HepG2 (cell line): ENCODE measurements around the gene RHBG. TPM values are rescaled to one million over a fixed set of nuclear protein-coding genes. Genes with fewer than 3 reads are reported as not detected.

Experiments used
- BCL6 ChIP-seq: IDR thresholded peaks from 2 replicates; pipeline ENCODE4 v1.6.1; 2016; ENCODE audit warnings: missing genetic modification reagents, missing compliant biosample characterization
- CCDC6 ChIP-seq: sonication (generic); formaldehyde crosslinking; IDR thresholded peaks from 2 replicates; pipeline ENCODE4 v1.8.1; 2022; ENCODE audit warnings: mild to moderate bottlenecking, missing genetic modification reagents, moderate library complexity
- EZH2 ChIP-seq: conservative IDR thresholded peaks from 2 replicates; pipeline ENCODE4 v1.6.1; 2012; ENCODE audit warnings: mild to moderate bottlenecking, low read depth, low read length, moderate library complexity
- FOXK2 ChIP-seq: fragments of 450-650 bp; IDR thresholded peaks from 2 replicates; pipeline ENCODE4 v1.6.1; 2016
- FOXP4 ChIP-seq: sonication (generic); formaldehyde crosslinking; IDR thresholded peaks from 2 replicates; pipeline ENCODE4 v1.4.0; 2020; ENCODE audit warnings: missing genetic modification reagents
- ISX ChIP-seq: sonication (generic); formaldehyde crosslinking; conservative IDR thresholded peaks from 2 replicates; pipeline ENCODE4 v1.5.0; 2020; ENCODE audit warnings: missing genetic modification reagents
- MIXL1 ChIP-seq: IDR thresholded peaks from 2 replicates; pipeline ENCODE4 v1.6.1; 2016
- POGK ChIP-seq: sonication (generic); formaldehyde crosslinking; conservative IDR thresholded peaks from 2 replicates; pipeline ENCODE4 v1.8.0; 2022; ENCODE audit warnings: mild to moderate bottlenecking, moderate library complexity, missing genetic modification reagents
- SALL1 ChIP-seq: sonication (generic); formaldehyde crosslinking; IDR thresholded peaks from 2 replicates; pipeline ENCODE4 v1.8.0; 2022; ENCODE audit warnings: mild to moderate bottlenecking, missing genetic modification reagents
- U2AF1 ChIP-seq: fragments of 200-400 bp; formaldehyde crosslinking; optimal IDR thresholded peaks from 2 replicates; pipeline ENCODE3; 2017; ENCODE audit warnings: mild to moderate bottlenecking, low read depth, low read length
- WIZ ChIP-seq: sonication (generic); formaldehyde crosslinking; IDR thresholded peaks from 2 replicates; pipeline ENCODE4 v1.5.1; 2020; ENCODE audit warnings: mild to moderate bottlenecking, missing genetic modification reagents
- XRCC5 ChIP-seq: fragments of 200-400 bp; formaldehyde crosslinking; optimal IDR thresholded peaks from 2 replicates; pipeline ENCODE3; 2017; ENCODE audit warnings: mild to moderate bottlenecking, low read length
- YY1 ChIP-seq: IDR thresholded peaks from 2 replicates; pipeline ENCODE4 v1.6.1; 2011; ENCODE audit warnings: low read length, low read depth, moderate library complexity, mild to moderate bottlenecking; ENCODE audit not compliant: insufficient read depth, insufficient replicate concordance
- ZBTB14 ChIP-seq: sonication (generic); formaldehyde crosslinking; IDR thresholded peaks from 2 replicates; pipeline ENCODE4 v1.4.0; 2020; ENCODE audit warnings: missing genetic modification reagents
- ZBTB38 ChIP-seq: sonication (generic); formaldehyde crosslinking; IDR thresholded peaks from 2 replicates; pipeline ENCODE4 v1.5.1; 2020; ENCODE audit warnings: mild to moderate bottlenecking, missing genetic modification reagents
- ZNF513 ChIP-seq: sonication (generic); formaldehyde crosslinking; conservative IDR thresholded peaks from 2 replicates; pipeline ENCODE4 v1.5.0; 2020; ENCODE audit warnings: missing genetic modification reagents
- ZNF580 ChIP-seq: IDR thresholded peaks from 2 replicates; pipeline ENCODE4 v1.6.1; 2016; ENCODE audit warnings: low read depth, borderline replicate concordance
- polyA plus RNA-seq, 8 experiments: library from polyadenylated mRNA; depleted of rRNA in 3 of 8; stranded (reverse) in 7 of 8; unstranded in 1 of 8; fragments of >200 nt; fragmentation: Illumina TruSeq in 4 of 8; extraction: Trizol in 4 of 8; gene quantifications; 2 replicates each; pipeline versions ENCODE4 v1.2.1 to v1.2.3, GENCODE V29; 2011 to 2016; ENCODE audit warnings: low read depth in 4 of 8, missing spikeins in 1 of 8, mixed read lengths in 1 of 8; ENCODE audit not compliant: insufficient read depth in 1 of 8
- total RNA-seq, 5 experiments: library from RNA; depleted of rRNA; stranded (reverse); fragments of >200 nt; fragmentation: Illumina TruSeq; extraction: Trizol; gene quantifications; 2 replicates each; pipeline ENCODE4 v1.2.3, GENCODE V29; 2016; ENCODE audit warnings: low read depth in 1 of 5
- TF ChIP-seq, protein P1 (sequence below): sonication (generic); IDR thresholded peaks from 2 replicates; pipeline ENCODE4 v1.6.1; 2016; ENCODE audit warnings: low read depth, borderline replicate concordance

The RHBG gene
- total and polyA plus RNA-seq, 2 of the 13 experiments (the other 11 are each of a cell fraction or from before 2014, with no cell fraction given): 61.8 to 73.5 TPM

DNA sequence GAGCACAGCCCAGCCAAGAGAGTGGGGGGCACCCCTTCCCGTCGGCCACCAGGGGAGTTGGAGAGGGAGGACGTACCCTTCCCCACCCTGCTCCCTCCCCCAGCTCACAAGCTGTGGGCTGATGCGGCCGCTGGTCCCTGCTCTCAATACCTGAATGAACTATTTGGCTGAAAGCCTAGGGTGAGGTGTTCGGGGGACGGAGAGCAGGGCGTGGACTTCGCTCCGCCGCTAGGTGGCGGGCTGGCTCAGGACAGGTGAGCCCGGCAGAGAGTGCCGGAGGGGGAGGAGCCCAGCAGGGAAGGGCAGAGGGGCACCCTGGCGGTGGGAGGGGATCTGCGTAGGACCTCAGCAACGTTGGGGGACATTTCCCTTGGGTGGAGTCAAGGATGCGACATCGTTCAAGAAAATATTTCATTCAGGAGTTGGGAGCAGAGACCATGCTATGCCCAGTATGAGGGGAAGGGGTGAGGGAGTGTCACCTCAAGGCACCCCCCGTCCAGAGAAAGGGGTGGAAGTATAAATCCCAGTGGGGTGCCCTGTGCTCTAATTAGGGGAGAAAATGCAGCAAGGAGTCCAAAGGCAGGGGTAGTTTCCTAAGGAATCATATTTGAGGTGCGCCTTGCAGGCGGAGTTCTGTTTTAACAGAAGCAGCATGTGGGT is 12.0 kb upstream of the RHBG start (continued):
- TF ChIP-seq ZNF580 (peak; percentile 85; the same call in 1 of the 2 replicates), U2AF1 (no peak), FOXK2 (no peak), CCDC6 (CRISPR knock-in tag) (0 out of 2 replicates have a peak, but pooled peaks have one; percentile 22), ZNF513 (CRISPR knock-in tag) (no peak), MIXL1 (CRISPR knock-in tag) (peak; percentile 53; the same call in 1 of the 2 replicates), SALL1 (CRISPR knock-in tag) (peak; percentile 68), YY1 (no peak), POGK (CRISPR knock-in tag) (peak; percentile 49; the same call in 1 of the 2 replicates), ZBTB38 (CRISPR knock-in tag) (peak; percentile 48; the same call in 1 of the 2 replicates), FOXP4 (CRISPR knock-in tag) (0 out of 2 replicates have a peak, but pooled peaks have one; percentile 16), ISX (no peak), XRCC5 (peak; percentile 94), EZH2 (no peak), ZBTB14 (CRISPR knock-in tag) (no peak), BCL6 (CRISPR knock-in tag) (0 out of 2 replicates have a peak, but pooled peaks have one; percentile 31), WIZ (peak; percentile 41; the same call in 1 of the 2 replicates)
- TF ChIP-seq, protein P1, sequence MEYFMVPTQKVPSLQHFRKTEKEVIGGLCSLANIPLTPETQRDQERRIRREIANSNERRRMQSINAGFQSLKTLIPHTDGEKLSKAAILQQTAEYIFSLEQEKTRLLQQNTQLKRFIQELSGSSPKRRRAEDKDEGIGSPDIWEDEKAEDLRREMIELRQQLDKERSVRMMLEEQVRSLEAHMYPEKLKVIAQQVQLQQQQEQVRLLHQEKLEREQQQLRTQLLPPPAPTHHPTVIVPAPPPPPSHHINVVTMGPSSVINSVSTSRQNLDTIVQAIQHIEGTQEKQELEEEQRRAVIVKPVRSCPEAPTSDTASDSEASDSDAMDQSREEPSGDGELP: peak; percentile 61; the same call in 1 of the 2 replicates
